NB4 (cell line): ENCODE measurements around the gene HDAC4.

Source experiments
- DNase-seq: peaks from one replicate; pipeline ENCODE4 v3.0.0; 2010; ENCODE audit warnings: low read depth
- H3K4me3 ChIP-seq: one replicate; pipeline ENCODE4 v1.5.1; 2011; ENCODE audit warnings: mild to moderate bottlenecking, low read depth, low read length, moderate library complexity
- CTCF ChIP-seq: IDR thresholded peaks from one replicate; pipeline ENCODE4 v1.5.1; 2012; ENCODE audit warnings: low read depth, low read length
- MAX ChIP-seq: IDR thresholded peaks from 2 replicates; pipeline ENCODE4 v1.6.1; 2011; ENCODE audit warnings: low read depth, low read length
- MYC ChIP-seq: IDR thresholded peaks from 2 replicates; pipeline ENCODE4 v1.6.1; 2011; ENCODE audit warnings: low read depth, low read length
- POLR2A ChIP-seq: IDR thresholded peaks from 2 replicates; pipeline ENCODE4 v1.6.1; 2011; ENCODE audit warnings: mild to moderate bottlenecking; ENCODE audit not compliant: insufficient read length; ENCODE audit errors: extremely low read depth

The HDAC4 gene

DNA sequence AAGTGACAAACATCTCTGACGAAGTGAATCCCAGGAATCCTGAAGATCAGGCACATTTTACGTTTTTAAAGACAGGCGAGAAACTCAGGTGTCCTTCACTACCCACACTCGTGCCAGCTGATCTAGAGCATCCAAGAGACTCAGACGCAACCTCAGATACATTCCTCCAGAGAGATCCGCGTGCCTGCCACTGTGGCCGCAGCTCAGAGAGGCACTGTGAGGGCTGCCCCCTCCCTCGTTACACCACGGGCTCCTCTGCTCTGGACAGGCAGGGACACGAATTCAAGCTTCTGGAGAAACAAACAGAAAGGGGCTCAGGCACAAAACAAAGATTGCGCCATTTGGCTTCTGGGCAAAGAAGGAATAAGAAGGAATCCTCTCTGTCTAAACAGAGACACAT is 268.0 kb downstream of the HDAC4 start:
- DNase-seq = no peak
- no peak overlapping the region for H3K4me3 ChIP-seq
- TF ChIP-seq POLR2A (no peak), CTCF (no peak), MYC (no peak), MAX (no peak)

- no peak for DNase-seq
- no peak overlapping the region for H3K4me3 ChIP-seq
- TF ChIP-seq POLR2A (no peak), MYC (no peak), CTCF (no peak), MAX (no peak)
Observed at GRCh38 chr2:239132156-239132709, 268.6 kb downstream of the HDAC4 start.

DNA sequence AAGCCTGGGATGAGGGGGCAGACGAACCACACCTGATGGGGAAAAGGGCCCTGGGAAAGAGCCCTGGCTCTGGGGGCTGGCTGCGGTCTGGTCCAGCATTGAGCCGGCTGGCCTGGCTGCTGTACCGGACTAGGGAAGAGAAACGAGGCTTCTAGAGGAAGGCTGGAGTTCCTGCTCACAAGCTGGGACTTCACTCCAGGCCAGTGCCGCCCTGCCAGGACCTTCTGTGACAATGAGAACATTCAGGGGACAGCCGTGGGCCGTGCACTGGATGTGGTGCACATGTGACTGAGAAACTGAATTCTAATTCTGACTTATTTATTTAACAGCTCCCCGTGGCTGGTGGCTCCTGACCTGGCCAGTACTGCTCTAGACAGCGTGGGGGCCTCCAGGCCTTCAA is 269.3 kb downstream of the HDAC4 start:
- no peak overlapping the region for H3K4me3 ChIP-seq
- TF ChIP-seq MAX (no peak), CTCF (no peak), POLR2A (no peak), MYC (no peak)
- DNase-seq = no peak

DNA sequence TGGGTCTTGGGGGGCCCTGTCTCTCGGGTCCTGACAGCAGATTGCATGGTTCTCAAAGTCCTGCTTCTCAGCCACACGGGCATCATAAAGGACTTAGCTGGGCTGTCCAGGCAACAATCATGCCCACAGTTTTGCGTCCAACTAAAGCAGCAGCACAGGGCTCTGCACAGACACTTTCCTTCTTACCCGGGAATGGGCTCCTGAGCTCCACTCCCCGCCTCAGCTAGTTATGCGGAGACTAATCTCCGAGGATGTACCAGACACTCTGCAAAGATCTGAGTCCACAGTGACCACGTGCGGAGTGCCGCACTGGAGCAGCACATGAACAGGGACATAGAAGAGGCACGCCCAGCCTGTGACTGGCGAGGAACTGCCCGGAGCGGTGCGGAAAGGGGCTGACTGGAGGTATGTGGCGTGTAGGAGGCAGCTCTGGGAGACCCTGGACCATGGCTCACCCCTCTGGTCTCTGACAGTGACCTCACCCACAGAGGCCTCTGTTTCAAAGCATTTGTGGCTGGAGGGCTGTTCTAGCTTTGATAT is 270.0 kb downstream of the HDAC4 start:
- TF ChIP-seq POLR2A = no peak
- H3K4me3 ChIP-seq = no peak overlapping the region
- DNase-seq = no peak

DNA sequence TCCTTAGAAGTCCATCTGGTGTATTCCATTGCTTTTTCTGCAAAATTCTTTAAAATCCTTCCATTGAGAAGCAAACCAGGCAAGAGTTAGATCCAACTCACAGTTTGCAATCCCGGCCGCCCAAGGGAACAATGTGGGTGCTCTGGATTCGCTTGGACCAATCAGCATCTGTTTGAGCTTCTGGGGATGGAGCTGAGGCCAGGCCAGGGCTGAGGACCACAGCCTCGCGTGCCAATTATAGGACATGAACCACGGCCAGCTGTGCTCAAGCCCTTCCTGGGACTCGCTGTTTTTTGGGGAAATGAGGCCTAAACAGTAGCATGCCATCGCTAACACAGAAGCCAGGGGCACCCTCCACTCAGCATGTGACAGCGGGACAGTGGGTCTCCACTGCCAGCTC is 270.8 kb downstream of the HDAC4 start:
- no peak overlapping the region for H3K4me3 ChIP-seq
- no peak for DNase-seq
- TF ChIP-seq MAX = no peak
- no peak for TF ChIP-seq CTCF
- TF ChIP-seq MYC = no peak
- TF ChIP-seq POLR2A = no peak

GRCh38 chr2:239129147-239129920 is 271.5 kb downstream of the HDAC4 start:
- no peak overlapping the region for H3K4me3 ChIP-seq
- no peak for TF ChIP-seq POLR2A
- no peak for TF ChIP-seq CTCF
- TF ChIP-seq MAX = no peak
- TF ChIP-seq MYC = no peak
- DNase-seq = no peak
